Measurements from ENCODE around the gene DCAF8.

Gene DCAF8

DNA sequence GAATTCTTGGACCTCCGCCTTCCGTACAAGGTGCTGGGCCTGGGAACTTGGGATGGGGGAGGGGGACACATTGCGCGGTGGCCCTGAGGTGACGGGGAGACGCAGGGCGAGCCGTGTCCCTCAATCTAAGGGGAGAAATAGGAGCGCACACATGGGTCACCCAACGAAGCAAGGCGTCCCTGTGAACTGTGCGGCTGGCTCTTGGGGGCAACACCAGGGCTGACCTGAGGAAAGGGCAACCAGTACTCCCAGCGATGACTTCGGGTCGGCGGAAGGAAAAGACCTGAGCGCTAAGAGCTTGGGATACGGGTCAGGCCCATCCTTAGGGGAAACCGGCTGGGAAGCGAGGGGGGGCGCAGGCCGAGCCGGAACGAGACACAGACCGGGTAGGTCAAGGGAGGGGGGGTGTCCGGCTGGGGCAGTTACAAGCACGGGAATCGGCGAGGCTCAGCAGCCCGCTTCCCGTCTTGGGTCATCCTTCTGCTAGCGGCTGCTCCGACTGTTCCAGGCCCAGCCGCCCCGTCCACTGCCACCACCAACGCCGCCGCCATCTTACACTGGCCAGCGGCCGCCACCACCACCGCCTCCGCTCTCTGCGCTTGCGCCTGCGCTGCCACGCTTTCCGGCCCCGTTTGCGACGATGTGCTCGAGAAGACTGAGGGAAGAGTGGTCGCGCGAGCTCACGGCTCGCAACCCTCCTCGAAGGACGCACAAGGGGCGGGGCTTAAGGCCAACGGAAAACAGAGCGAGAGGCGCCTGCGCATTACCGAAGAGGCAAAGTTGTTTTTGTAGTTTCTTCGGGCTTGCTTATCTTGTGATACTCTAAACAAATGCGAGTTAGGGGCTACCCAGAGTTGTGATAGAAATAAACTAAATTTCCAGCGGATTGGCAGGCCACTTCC is at the start of gene DCAF8:
Gene DCAF8, minus strand, starts transcription at position 657 of the 902 bp plus-strand sequence. CDS start 18,541 bp downstream, outside the sequence.
- TF ChIP-seq, protein P1, sequence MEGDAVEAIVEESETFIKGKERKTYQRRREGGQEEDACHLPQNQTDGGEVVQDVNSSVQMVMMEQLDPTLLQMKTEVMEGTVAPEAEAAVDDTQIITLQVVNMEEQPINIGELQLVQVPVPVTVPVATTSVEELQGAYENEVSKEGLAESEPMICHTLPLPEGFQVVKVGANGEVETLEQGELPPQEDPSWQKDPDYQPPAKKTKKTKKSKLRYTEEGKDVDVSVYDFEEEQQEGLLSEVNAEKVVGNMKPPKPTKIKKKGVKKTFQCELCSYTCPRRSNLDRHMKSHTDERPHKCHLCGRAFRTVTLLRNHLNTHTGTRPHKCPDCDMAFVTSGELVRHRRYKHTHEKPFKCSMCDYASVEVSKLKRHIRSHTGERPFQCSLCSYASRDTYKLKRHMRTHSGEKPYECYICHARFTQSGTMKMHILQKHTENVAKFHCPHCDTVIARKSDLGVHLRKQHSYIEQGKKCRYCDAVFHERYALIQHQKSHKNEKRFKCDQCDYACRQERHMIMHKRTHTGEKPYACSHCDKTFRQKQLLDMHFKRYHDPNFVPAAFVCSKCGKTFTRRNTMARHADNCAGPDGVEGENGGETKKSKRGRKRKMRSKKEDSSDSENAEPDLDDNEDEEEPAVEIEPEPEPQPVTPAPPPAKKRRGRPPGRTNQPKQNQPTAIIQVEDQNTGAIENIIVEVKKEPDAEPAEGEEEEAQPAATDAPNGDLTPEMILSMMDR (IDR thresholded peaks at IDR 0.05; ENCODE audit: insufficient read depth, low read depth, low read length, missing control alignments), result no peak

DNA sequence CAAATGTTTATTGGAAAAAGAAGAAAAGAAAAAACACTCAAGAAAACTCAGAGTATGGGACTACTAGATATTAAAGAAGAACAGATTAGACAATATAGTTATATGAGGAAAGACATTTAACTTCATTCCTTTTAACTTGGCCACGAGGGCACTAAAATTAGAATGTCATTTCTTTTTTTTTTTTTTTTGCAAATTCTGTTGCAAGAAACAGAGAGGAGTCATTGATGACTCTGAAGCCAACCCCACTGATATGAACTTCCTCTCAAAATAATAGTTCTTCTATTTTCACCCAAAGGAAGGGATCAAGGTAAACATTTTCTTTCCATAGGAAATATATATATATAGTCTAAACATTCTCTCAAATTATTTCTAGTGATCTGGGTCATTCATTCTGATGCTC is 47.2 kb upstream of the DCAF8 start:
- DNase-seq (ENCODE audit: low read depth), result no peak
- no peak overlapping the region for H3K4me3 ChIP-seq (ENCODE audit: low read length)
- TF ChIP-seq, protein P1 (IDR thresholded peaks at IDR 0.05; ENCODE audit: insufficient read depth, low read depth, low read length, missing control alignments), result no peak

More for the DNA sequence above, at the start of gene DCAF8:
- DNase-seq (ENCODE audit: low read depth), result peak; percentile 98
- peak within 1 kb of the TSS; percentile 93 for H3K4me3 ChIP-seq (ENCODE audit: low read length)

DNA sequence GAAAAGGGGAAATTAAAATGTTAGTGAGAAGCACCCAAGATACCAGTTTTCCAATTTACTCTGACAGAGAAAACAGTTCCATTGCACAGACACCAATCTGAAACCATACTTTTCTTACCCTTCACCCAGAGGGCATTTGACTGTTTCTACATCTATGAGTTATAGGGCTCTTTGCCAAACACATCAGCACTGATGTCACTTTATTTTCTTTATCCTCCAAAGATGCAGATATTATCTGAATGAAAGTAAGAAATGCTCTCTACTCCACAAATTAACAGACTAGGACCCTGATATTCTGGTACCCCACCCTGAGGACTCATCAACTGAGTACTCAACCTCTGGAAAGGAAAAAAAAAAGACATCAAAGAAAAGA is 46.8 kb upstream of the DCAF8 start:
- DNase-seq (ENCODE audit: low read depth), result peak; percentile 33
- TF ChIP-seq, protein P1 (IDR thresholded peaks at IDR 0.05; ENCODE audit: insufficient read depth, low read depth, low read length, missing control alignments), result no peak
- no peak overlapping the region for H3K4me3 ChIP-seq (ENCODE audit: low read length)

DNA sequence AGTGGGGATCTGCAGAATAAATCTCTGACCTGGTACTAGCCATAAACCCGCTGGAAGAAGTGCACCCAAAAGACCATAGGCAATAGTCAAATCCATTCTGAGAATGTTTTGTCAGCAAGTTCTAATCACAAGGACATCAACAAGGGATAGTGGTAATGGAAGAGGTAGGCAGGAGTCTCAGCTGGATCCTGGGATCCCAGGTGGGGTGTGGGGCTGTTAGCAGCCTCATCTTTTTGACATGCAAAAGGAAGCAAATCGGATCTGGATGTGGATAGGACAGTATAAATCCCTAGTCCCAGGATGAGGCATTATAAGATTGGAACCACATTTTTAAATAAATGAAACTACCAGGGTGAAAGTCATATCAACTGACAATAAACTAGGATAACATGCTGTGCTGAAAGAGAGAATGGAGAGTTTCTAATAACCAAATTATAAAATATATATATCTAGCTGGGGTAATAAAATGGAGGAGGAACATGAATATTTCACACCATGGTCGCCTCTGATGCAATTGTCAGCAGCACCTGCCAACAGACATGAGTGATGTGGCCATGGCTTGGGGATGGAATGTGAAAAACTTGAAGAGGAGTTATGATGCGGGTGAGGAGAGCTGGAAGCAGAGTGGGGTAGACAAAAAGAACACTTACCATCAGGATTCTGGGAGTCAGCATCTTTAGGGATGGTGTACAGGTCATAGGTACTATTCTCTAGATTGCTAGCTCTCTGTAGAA is 46.3 kb upstream of the DCAF8 start:
- TF ChIP-seq, protein P1 (IDR thresholded peaks at IDR 0.05; ENCODE audit: insufficient read depth, low read depth, low read length, missing control alignments), result no peak
- H3K4me3 ChIP-seq (ENCODE audit: low read length), result no peak overlapping the region
- no peak for DNase-seq (ENCODE audit: low read depth)

DNA sequence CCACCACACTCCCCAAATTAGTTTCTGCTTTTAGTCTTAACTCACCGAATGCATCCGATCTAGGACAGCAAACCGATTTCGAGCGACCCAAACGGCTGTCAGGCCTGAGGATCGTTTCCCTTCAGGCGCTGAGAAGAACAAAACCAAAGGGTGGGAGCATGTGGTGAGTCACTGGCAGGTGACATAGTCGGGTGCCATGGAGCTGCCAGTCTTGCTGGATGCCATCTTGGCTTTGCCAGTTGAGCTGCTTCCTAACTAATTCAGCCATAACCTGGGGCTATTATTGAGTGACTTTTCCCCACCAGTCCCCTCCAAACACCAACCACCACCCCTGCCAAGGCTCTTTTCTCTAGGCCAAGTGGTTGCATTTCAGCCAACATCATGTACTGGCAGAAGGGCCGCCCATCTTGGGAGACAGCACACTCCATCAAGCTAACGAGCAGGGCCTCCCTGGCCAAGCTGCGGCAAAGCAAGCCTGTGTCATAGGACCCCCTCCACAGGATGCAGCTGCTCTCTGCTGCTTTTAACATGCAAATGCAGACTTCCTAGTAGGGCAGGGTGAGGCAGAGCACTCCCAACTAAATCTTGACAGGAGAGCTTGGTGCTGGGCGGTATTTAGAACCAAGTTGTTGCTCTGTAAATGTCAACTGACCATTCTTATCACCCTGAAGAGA is 44.9 kb upstream of the DCAF8 start:
- DNase-seq (ENCODE audit: low read depth), result no peak
- no peak overlapping the region for H3K4me3 ChIP-seq (ENCODE audit: low read length)
- TF ChIP-seq, protein P1 (IDR thresholded peaks at IDR 0.05; ENCODE audit: insufficient read depth, low read depth, low read length, missing control alignments), result no peak

DNA sequence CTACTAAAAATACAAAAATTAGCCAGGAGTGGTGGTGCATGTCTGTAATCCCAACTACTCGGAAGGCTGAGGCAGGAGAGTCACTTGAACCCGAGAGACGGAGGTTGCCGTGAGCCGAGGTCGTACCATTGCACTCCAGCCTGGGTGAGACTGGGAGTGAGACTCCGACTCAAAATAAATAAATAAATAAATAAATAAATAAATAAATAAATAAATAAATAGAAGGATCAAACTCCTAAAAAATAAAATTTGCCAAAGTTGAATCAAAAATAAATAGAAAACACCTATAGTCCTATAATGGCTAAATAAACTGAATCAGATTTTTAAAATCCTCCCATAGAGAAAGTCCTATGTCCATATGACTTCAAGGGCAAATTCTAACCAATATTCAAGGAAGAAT is 37.8 kb upstream of the DCAF8 start:
- no peak for DNase-seq (ENCODE audit: low read depth)
- H3K4me3 ChIP-seq (ENCODE audit: low read length), result no peak overlapping the region
- TF ChIP-seq, protein P1 (IDR thresholded peaks at IDR 0.05; ENCODE audit: insufficient read depth, low read depth, low read length, missing control alignments), result no peak
